ENCODE measurements around the gene IRF4.

IRF4 gene

DNA sequence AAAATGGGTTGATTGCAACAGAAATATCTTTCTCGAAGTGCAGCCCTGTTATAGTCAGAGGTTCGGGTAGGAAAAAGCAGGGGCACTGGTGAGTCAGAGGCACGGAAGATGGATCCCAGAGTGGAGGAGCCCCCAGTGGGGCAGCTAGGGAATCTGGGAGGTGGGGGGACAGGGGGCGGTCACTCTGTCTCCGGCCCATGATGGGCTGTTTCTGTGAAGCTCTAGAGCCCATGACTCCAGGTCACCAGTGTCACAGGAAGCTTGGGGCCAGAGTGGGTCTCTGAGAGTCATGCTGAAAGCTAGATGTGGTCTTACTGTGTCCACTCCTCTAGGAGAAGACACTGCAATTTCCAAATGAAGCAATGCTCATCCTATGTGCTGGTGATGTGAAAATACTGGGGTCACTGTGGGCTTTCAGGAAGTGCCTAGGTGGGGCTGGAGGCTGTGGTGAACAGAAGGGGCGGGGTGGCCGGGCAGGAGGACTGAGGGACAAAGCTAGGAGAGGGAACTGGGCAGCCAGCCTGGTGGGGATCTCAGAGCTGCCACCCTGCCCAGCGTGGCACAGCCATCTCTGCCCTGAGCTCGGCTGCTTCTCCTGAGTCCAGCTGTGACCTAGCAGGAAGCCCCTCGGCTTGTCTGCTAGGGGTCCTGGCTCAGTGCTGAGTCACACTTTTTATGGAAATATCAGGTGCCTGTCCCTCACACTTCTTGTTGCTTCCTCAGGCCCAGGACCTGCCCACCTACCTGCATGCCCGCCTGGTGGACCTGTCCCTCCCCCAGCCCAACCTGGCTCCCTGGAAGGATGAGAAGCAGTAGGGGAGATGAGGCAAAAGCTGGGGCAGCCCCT lies 54.2 kb downstream of the IRF4 start:
- DNase-seq, result no peak

DNA sequence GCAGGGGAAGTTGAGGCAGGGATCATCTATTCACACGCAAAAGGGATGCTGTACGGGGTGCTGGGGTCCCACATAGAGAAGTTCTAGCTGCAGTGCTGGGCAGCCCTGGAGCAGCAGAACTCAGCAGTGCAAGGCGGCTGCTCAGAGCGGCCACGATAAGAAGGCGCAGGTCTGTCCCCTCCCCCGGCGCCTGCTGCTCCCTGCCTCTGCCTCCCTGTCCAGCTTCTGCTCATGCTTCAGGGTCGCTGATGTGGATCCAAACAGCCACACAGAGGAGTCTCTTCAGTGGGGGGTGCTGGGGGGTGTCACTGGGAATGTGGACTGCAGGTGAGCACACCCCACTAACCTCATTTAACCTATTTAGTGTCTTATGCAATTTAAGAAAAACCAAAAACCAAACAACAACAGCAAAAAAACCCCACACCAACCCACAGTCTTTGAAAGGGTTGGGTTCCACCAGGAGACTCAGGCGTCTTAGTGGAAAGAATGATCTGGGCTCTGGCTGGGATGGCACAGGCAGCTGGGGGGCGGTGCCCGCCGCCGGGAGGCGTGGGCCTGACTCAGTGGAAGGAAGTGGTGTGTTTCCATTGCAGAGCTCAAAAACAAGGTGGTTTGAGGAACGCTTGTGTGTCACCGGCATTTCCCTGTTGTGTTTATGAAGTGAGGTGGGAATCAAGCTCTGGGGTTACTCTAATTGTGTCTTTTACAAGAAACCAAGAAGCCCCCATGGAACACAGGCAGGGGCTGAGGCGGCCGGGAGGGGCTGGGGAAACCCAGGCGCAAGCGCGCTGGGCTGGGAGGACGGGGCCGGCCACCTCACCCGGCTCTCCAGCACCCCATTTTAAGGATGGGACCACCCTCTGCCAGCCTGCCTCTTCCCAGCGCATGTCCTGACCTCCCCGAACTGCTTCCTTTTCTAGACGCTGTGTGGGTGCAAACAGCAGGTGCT lies 55.1 kb downstream of the IRF4 start:
- peak; percentile 74 for DNase-seq

DNA sequence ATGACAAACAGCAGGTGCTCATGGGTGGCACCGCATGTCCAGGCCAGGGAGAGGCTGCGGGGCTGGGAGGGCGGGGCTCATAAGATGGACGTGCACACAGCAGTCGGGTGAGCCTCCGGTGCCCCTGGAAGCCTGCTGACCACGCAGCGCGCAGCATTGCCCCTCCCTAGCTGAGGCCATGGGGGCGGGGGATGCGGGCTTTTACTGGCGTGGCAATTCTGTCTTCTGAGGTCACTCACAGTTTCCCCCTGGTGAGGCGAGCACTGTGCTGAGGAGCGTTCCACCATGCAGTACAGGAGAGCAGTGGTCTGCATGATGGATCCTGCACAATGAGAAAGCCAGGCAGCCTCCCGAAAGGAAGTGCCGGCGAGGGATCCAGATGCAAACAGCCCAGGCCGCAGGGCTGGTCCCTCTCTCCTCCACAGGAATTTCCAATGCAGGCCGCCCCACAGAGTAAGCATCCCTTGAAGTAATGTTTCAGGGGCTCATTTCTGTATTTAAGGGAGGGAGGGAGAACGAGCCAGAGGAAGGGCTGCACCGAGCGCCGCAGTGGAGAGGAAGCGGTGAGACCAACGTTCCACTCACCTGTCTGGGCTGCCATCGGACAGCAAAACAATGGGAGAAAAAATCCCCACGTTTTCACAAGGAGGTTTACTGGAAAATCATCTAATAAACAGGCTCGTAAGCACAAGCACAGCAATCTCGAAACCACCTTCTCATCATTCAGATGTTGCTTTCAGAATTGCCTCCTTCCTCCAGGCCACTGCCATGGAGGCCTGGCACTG lies 56.0 kb downstream of the IRF4 start:
- peak; percentile 13 for DNase-seq

DNA sequence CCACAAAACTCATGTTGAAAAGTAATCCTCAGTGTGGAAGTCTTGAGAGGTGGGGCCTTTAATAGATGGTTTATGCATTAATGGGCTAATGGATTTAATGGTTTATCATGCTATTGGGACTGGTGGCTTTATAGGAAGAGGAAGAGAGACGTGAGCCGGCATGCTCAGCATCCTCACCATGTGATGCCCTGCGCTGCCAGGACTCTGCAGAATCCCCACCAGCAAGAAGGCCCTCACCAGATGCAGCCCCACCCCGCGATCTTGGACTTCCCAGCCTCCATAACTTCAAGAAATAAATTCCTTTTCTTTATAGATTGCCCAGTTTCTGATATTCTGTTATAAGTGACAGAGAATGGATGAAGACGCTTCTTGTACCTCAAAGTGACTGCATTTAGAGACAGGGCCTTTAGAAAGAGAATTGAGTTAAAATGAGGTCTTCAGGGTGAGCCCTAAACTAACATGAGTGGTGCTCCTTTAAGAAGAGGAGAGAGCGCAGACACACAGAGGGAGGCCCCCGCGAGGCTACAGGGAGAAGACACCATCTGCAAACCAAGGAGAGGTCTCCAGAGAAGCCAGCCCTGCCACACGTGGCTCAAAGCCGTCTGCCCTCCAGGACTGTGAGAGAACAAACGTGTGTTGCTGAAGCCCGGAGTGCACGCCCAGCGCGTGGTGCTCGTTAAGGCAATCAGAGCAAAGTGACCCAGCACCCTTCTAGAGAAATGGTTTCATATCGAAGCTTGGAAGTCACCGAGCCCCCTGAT lies 56.9 kb downstream of the IRF4 start:
- DNase-seq, result no peak

DNA sequence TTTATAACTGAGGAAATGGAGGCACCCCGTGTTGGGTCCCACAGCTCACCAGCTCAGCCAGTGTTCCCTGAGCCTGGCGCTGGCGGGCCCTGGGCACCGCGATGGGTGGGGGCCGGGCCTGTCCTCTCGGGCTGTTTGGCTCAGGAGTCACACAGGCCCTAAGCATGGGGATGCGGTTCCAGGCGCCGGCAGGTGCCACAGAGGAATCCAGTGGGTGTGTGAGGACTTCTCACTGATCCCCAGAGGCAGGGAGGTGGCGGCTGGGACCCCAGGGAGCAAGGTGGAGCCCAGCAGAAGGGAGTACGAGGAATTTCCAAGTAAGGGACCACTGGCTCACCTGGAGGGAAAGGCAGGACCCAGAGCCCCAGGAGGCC lies 57.5 kb downstream of the IRF4 start:
- DNase-seq, result no peak

DNA sequence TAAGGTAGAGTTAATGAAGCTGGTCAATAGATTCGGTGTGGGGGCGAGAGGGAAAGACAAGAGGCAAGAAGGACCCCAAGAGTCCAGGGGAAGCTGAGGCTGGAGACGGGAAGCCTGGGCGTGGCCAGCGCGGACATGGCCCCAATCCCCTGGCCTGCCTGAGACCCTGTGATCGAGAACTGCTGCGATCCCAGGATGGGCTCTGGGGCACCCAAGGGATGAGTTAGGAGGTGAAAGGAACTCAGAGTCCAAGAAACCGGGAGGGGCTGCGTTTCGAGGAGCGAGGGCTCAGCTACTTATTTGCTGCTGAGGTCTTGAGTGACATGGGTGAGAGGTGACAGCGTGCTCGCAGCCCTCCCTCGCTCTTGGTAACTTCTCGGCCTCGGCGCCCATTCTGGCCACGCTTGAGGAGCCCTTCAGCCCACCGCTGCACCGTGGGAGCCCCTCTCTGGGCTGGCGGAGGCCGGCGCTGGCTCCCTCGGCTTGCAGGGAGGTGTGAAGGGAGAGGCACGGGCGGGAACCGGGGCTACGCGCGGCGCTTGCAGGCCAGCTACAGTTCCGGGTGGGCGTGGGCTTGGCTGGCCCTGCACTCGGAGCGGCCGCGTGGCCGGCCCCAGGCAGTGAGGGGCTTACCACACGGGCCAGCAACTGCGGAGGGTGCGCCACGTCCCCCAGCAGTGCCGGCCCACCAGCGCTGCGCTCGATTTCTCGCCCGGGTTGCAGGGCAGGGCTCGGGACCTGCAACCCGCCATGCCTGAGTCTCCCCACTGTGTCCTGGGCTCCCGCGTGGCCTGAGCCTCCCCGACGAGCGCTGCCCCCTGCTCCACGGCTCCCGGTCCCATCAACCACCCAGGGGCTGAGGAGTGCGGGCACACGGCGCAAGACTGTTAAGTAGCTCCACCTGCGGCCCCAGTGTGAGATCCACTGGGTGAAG lies 58.2 kb downstream of the IRF4 start:
- DNase-seq, result no peak

DNA sequence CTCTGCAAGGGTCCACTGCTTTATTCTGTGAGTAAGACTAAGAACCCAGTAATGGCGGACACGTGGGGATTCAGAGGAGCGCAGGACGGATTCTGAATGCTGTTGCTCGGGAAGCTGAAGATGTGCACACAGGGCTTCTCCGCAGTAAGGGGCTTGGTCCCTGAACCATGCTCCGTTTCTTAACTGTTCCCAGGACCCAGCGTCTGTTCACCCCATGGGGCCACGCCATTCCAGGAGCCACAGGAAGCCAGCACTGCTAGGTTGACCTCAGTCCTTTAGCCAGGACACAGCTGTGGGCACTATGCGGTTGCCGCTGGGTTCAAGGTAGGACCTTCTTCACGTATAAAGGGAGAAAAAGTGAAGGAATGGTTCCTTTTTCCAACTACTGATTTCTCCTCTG lies 59.8 kb downstream of the IRF4 start:
- no peak for DNase-seq

DNA sequence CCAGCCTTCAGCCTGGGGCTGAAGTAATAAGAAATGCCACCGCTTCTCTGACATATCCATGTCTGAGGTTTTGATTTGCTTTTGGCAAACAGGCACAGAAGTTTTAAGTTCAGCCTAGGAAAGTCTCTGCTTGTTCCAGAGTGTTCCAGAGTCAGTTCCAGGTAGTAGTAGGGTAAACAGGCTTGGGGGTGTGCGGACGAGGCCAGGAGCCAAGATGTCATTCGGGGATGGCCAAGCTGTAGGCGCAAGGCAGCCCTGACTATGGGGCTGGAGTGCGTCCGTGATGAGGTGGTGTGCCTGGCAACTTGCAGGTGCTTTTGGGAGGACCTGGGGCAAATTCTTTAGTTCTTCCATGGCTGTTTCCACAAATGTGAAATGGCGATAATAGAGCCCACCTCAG lies 60.3 kb downstream of the IRF4 start:
- DNase-seq, result no peak

DNA sequence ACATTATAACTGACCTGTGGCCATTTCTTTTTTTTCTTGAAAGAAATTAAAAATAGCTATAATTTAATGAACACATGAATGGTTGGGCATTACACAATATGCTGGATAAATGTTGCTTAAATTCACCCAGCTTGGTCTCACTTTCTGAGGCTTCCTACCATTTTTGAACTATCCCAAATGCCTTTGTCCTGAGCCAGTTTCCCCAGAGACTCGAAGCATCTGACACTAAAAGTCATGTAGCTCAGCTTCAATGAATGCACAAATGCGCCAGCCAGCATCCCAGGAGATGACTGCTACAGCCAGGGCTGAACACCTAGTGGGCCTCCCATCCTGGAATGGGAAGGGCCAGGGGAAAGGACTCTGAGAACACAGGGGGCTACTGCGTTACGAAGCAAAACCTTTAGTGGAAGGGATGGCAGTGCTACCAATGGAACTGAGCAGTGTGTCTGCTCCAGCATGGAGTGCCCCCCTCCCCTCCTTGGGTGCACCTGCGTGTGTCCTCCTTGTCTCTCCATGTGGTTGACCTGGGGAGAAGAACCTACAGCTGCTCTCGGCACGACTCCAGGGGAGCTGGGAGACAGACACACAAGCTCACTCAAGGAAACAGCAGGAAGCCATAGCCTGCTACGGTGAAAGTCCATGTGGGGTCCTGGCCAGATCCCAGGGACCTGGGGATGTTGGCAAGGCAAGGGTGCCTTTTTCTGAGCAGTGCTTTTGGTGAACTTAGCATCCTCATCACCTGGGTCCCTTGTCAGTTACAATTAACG lies 60.9 kb downstream of the IRF4 start:
- DNase-seq, result no peak

DNA sequence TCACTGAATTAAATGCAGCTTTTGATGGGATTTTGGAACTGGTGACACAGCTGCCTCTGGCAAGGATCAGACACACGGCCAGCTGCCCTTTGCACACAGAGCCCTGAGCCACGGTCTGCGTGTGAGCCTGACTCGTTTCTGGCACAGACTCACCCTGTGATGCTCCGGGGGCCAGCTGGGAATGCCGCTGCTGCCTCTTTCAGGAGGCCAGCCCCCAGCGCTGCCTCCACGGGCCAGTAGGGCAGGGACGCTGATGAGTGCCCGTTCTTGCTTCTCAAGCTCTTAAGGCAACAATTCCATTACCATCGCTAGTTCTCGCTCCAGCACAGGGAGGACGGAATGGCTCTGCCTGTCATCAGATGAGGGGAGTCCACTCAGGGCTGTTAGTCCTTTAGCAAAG lies 61.6 kb downstream of the IRF4 start:
- DNase-seq, result no peak

DNA sequence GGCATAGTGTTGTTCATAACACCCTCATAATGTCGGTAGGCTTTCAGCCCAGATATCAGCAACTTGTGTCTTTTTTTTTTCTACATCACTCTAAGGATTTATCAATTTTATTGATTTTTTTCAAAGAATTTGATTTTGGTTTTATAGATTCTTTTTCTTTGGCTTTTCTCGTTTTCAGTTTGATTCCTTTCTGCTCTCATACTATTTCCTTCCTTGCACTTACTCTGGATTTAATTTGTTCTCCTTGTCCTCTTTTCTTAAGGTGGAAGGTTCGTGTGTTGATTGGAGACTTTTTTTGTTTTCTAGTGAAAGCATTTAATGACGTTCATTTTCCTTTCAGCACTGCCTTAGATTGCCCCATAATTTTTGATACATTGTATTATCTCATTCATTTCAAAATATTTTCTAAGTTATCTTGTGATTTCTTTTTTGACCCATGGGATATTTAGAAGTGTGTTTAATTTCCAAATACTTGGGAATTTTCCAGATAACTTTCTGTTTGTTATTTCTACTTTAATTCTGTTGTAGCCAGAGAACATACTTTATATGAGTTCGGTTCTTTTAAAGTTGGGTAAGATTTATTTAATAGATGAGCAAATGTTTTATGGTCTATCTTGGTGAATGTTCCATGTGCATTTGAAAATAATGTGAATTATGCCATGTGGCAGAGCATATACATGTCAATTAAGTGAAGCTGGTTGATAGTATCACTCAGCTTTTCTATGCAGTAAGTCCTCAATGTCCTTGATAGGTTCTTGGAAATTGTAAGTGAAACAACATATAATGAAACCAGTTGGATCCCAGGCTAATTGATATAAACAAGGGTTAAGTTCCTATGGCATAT lies 62.8 kb downstream of the IRF4 start:
- no peak for DNase-seq

DNA sequence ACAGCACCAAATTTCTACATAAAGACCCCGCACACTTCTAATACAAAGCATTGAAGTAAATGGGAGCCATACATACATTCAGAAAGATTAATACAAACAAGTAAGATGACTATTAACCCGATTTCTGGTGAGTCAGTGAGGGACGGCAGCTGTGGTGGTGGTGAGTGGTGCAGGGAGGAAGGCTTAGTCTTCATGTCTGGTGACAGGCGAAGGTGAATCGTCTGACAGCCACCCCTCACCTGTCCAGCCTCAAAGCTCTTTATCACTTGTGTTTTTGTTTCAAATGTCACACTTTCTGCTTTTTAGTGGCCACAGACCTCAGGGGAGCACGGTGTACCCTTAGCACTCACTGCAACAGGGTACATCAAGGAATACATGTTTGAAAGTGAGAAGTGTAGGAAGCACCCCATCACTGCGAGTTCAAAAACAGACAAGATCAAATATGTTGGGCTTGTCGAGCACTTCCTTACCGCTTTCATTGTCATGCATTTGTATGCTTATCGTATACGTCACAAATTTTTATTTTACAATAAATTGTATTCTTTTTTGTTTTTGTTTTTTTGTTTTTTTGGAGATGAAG lies 63.5 kb downstream of the IRF4 start:
- no peak for DNase-seq

DNA sequence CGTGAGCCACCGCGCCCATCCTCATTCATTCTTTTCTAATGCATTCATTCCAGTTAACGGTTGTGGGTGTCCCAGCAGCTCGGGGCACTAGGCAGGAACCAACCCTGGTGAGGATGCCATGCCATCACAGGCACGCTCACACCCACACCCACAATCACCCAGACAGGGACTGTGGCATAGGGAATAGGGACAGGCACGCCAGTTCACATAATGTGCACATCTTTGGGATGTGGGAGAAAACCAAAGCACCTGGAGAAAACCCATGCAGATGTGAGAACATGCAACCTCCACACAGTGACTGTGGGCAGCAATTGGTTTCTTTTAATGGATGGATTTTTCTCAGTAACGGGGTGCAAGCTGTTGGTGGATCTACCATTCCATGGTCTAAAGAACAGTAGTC lies 64.3 kb downstream of the IRF4 start:
- no peak for DNase-seq

DNA sequence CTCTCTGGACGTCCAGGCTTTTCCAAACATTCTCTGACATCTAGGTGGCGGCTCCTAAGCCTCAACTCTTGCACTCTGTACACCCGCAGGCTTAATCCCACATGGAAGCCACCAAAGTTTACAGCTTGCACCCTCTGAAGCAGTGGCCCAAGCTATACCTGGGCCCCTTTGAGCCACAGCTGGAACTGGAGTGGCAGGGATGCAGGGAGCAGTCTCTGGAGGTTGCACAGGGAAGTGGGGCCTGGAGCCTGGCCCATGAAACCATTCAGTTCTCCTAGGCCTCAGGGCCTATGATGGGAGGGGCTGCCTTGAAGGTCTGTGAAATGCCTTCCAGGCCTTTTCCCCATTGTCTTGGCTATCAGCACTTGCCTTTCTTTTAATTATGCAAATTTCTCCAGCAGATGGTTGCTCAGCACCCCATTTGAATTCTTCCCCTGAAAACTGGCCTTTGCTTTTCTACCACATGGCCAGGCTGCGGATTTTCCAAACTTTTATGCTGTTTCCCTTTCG lies 64.9 kb downstream of the IRF4 start:
- no peak for DNase-seq

DNA sequence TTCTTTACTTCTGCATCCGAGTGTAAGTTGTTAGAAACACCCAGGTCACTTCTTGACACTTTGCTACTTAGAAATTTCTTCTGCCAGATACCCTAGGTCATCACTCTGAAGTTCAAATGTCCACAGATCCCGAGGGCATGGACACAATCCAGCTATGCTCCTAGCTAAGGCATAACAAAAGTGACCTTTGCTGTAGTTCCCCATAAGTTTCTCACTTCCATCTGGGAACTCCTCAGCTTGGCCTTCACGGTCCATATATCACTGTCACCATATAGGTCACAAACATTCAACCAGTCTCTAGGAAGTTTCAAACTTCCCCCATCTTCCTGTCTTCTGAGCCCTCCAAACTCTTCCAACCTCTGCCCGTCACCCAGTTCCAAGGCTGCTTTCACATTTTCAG lies 65.3 kb downstream of the IRF4 start:
- no peak for DNase-seq
